Measurements from ENCODE around the gene MYO18B.

The MYO18B gene

GRCh38 chr22:26004477-26004876, 262.5 kb downstream of the MYO18B start:
- no peak for DNase-seq

- no peak for DNase-seq
These were observed 266.6 kb downstream of the MYO18B start for GRCh38 chr22:26008587-26008986.

- no peak for DNase-seq
These were observed 274.9 kb downstream of the MYO18B start for GRCh38 chr22:26016916-26017315.

GRCh38 chr22:26017932-26018331, 275.9 kb downstream of the MYO18B start:
- no peak for DNase-seq

GRCh38 chr22:26019596-26019995, 277.6 kb downstream of the MYO18B start:
- DNase-seq: no peak

GRCh38 chr22:26021516-26021915, 279.5 kb downstream of the MYO18B start:
- DNase-seq: no peak

- DNase-seq: no peak
These were observed 281.3 kb downstream of the MYO18B start for GRCh38 chr22:26023104-26023775.

GRCh38 chr22:26025626-26026025, 283.6 kb downstream of the MYO18B start:
- DNase-seq: no peak

GRCh38 chr22:26027341-26027740, 285.4 kb downstream of the MYO18B start:
- DNase-seq: no peak

- no peak for DNase-seq
These were observed 289.7 kb downstream of the MYO18B start for GRCh38 chr22:26031641-26032040.

- no peak for DNase-seq
These were observed 291.1 kb downstream of the MYO18B start for GRCh38 chr22:26033071-26033470.

- DNase-seq: no peak
These were observed 291.6 kb downstream of the MYO18B start for GRCh38 chr22:26033586-26033985.

GRCh38 chr22:26035523-26035922, 293.5 kb downstream of the MYO18B start:
- DNase-seq: no peak

- DNase-seq: no peak
These were observed 296.4 kb downstream of the MYO18B start for GRCh38 chr22:26038365-26038764.

GRCh38 chr22:26041931-26042330, 299.9 kb downstream of the MYO18B start:
- peak; percentile 93 for DNase-seq

- DNase-seq: no peak
These were observed 301.0 kb downstream of the MYO18B start for GRCh38 chr22:26043031-26043430.

GRCh38 chr22:26045051-26045450, 303.1 kb downstream of the MYO18B start:
- DNase-seq: no peak

- DNase-seq: no peak
These were observed 303.9 kb downstream of the MYO18B start for GRCh38 chr22:26045860-26046259.

- DNase-seq: no peak
These were observed 305.5 kb downstream of the MYO18B start for GRCh38 chr22:26047516-26047915.

- no peak for DNase-seq
These were observed 305.9 kb downstream of the MYO18B start for GRCh38 chr22:26047920-26048319.

GRCh38 chr22:26050079-26050478, 308.1 kb downstream of the MYO18B start:
- no peak for DNase-seq

GRCh38 chr22:26053737-26054316, 311.8 kb downstream of the MYO18B start:
- no peak for DNase-seq

- DNase-seq: no peak
These were observed 313.0 kb downstream of the MYO18B start for GRCh38 chr22:26054841-26055605.

GRCh38 chr22:26055693-26056092, 313.7 kb downstream of the MYO18B start:
- DNase-seq: no peak

Data from NCI-H1436 treated with DMSO at 0.1 percent for 48 hours (cell line).